GM12878 (cell line): ENCODE data around the gene FNIP1. TPM values are rescaled to one million over a fixed set of nuclear protein-coding genes. Genes with fewer than 3 reads are reported as not detected.

Experiments used
- CHD1 ChIP-seq: IDR thresholded peaks from 2 replicates; pipeline ENCODE4 v1.6.1; 2012; ENCODE audit warnings: low read depth, low read length, improper control_type of control experiment
- CREB1 ChIP-seq: IDR thresholded peaks from 2 replicates; pipeline ENCODE4 v1.6.1; 2012; ENCODE audit warnings: low read depth, mild to moderate bottlenecking, inconsistent platforms
- FOXK2 ChIP-seq: fragments of 450-650 bp; IDR thresholded peaks from 2 replicates; pipeline ENCODE4 v1.6.1; 2017; ENCODE audit warnings: mild to moderate bottlenecking, moderate library complexity
- JUND ChIP-seq: IDR thresholded peaks from 2 replicates; pipeline ENCODE4 v1.6.1; 2012; ENCODE audit warnings: low read depth, mild to moderate bottlenecking, low read length, improper control_type of control experiment, moderate library complexity
- MYC ChIP-seq: IDR thresholded peaks from 2 replicates; pipeline ENCODE4 v1.6.1; 2011; ENCODE audit warnings: mild to moderate bottlenecking, low read length, moderate library complexity, inconsistent platforms; ENCODE audit not compliant: insufficient read depth, insufficient replicate concordance, insufficient read length, severe bottlenecking
- NFYB ChIP-seq: IDR thresholded peaks from 2 replicates; pipeline ENCODE4 v1.6.1; 2011; ENCODE audit warnings: low read depth, mild to moderate bottlenecking, low read length, improper control_type of control experiment, moderate library complexity; ENCODE audit not compliant: insufficient read depth
- PML ChIP-seq: IDR thresholded peaks from 2 replicates; pipeline ENCODE4 v1.6.1; 2012; ENCODE audit warnings: low read length, inconsistent platforms
- RFX5 ChIP-seq: IDR thresholded peaks from 2 replicates; pipeline ENCODE4 v1.6.1; 2011; ENCODE audit warnings: low read depth, low read length, improper control_type of control experiment
- SIX5 ChIP-seq: IDR thresholded peaks from 2 replicates; pipeline ENCODE4 v1.6.1; 2011; ENCODE audit warnings: mild to moderate bottlenecking, low read depth, low read length, moderate library complexity; ENCODE audit not compliant: severe bottlenecking
- SMAD1 ChIP-seq: fragments of 450-650 bp; IDR thresholded peaks from 2 replicates; pipeline ENCODE4 v1.6.1; 2018; ENCODE audit warnings: mild to moderate bottlenecking, low read depth; ENCODE audit not compliant: partially characterized antibody
- SREBF2 ChIP-seq: IDR thresholded peaks from 2 replicates; pipeline ENCODE4 v1.6.1; 2012; ENCODE audit warnings: mild to moderate bottlenecking, low read length
- SUPT20H ChIP-seq: IDR thresholded peaks from 2 replicates; pipeline ENCODE4 v1.6.1; 2011; ENCODE audit warnings: low read depth, mild to moderate bottlenecking, low read length, moderate library complexity, borderline replicate concordance; ENCODE audit not compliant: control insufficient read depth
- ZNF274 ChIP-seq: IDR thresholded peaks from one replicate; pipeline ENCODE4 v1.8.0; 2011; ENCODE audit not compliant: insufficient read length, insufficient read depth
- polyA plus RNA-seq, 11 experiments: library from polyadenylated mRNA; depleted of rRNA in 4 of 11; unstranded in 6 of 11; stranded (reverse) in 5 of 11; fragments of >200 nt; fragmentation: Nextera tagmentation in 4 of 11; fragmentation: Illumina TruSeq in 1 of 11; extraction: Ambion mirVana in 4 of 11; extraction: Trizol in 1 of 11; gene quantifications; 1 replicate in 1 of 11; 2 replicates in 10 of 11; pipeline versions ENCODE4 v1.2.1 to v1.2.3, GENCODE V29; 2011 to 2016; ENCODE audit warnings: inconsistent platforms in 2 of 11, missing spikeins in 2 of 11, low read depth in 1 of 11
- total RNA-seq, 4 experiments: library from RNA; depleted of rRNA in 3 of 4; stranded (reverse); fragments of >200 nt in 3 of 4; fragmentation: Illumina TruSeq in 1 of 4; extraction: Trizol in 1 of 4; gene quantifications; 2 replicates each; pipeline versions ENCODE4 v1.2.1 to v1.2.3, GENCODE V29; 2013 to 2021
- TF ChIP-seq, protein P1 (sequence below): fragments of 450-650 bp; IDR thresholded peaks from 2 replicates; pipeline ENCODE4 v1.6.1; 2017; ENCODE audit warnings: mild to moderate bottlenecking
- TF ChIP-seq, protein P2 (sequence below): fragments of 150-350 bp; IDR thresholded peaks from 2 replicates; pipeline ENCODE4 v1.6.1; 2014; ENCODE audit warnings: mild to moderate bottlenecking, low read depth, low read length
- TF ChIP-seq, protein P3 (sequence below): fragments of 450-650 bp; IDR thresholded peaks from 2 replicates; pipeline ENCODE4 v1.6.1; 2017; ENCODE audit warnings: mild to moderate bottlenecking, moderate library complexity
- TF ChIP-seq, protein P4 (sequence below): IDR thresholded peaks from 2 replicates; pipeline ENCODE4 v1.6.1; 2012; ENCODE audit warnings: improper control_type of control experiment, low read depth, low read length; ENCODE audit not compliant: insufficient replicate concordance

Gene FNIP1
- total and polyA plus RNA-seq, 10 of the 15 experiments (the other 5 are each of a cell fraction or from before 2014, with no cell fraction given) = 4.3 to 18.0 (median 14.0) TPM

DNA sequence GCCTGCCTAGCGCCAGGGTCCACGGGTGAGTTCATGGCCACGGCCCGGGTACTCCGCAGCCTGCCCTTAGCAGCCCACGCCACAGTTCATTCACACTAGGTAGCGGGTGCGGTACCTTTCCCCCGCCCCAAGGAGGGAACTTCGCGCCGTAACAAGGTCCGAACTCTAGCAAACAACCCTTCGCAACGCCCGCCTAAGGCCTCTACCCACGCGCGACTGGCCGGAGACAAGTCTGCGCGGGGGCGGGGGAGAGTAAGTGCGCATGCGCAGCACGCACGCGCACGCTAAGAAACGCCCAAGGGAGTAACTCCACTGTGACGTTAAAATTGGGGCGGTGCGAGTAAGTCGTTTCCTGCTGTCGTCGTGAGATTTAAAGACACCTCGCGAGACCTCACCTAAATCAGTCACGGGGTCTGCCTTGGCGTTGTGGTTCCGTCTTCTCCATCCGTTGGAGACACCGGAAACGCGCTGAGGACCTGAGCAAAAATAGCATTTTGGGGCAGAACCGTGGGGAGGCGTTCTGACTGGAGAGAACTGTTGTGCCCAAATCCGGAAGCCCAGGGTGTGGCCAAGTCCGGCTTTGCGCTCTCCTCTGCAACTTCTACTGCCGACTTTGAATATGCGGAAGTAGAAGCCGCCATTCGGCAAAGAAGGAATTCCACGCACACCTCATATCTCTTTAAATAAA, 161.7 kb downstream of the FNIP1 start, which contains the start of gene RAPGEF6 (continued):
- TF ChIP-seq, protein P1, sequence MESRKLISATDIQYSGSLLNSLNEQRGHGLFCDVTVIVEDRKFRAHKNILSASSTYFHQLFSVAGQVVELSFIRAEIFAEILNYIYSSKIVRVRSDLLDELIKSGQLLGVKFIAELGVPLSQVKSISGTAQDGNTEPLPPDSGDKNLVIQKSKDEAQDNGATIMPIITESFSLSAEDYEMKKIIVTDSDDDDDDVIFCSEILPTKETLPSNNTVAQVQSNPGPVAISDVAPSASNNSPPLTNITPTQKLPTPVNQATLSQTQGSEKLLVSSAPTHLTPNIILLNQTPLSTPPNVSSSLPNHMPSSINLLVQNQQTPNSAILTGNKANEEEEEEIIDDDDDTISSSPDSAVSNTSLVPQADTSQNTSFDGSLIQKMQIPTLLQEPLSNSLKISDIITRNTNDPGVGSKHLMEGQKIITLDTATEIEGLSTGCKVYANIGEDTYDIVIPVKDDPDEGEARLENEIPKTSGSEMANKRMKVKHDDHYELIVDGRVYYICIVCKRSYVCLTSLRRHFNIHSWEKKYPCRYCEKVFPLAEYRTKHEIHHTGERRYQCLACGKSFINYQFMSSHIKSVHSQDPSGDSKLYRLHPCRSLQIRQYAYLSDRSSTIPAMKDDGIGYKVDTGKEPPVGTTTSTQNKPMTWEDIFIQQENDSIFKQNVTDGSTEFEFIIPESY = no peak
- no peak for TF ChIP-seq ZNF274
- TF ChIP-seq SUPT20H = no peak
- no peak for TF ChIP-seq SREBF2
- TF ChIP-seq, protein P2, sequence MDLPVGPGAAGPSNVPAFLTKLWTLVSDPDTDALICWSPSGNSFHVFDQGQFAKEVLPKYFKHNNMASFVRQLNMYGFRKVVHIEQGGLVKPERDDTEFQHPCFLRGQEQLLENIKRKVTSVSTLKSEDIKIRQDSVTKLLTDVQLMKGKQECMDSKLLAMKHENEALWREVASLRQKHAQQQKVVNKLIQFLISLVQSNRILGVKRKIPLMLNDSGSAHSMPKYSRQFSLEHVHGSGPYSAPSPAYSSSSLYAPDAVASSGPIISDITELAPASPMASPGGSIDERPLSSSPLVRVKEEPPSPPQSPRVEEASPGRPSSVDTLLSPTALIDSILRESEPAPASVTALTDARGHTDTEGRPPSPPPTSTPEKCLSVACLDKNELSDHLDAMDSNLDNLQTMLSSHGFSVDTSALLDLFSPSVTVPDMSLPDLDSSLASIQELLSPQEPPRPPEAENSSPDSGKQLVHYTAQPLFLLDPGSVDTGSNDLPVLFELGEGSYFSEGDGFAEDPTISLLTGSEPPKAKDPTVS = no peak
- no peak for TF ChIP-seq RFX5
- no peak for TF ChIP-seq FOXK2
- no peak for TF ChIP-seq SIX5
- no peak for TF ChIP-seq MYC
- TF ChIP-seq CHD1 = no peak
- peak; percentile 94 for TF ChIP-seq PML
- no peak for TF ChIP-seq NFYB
- peak; percentile 88 for TF ChIP-seq CREB1
- TF ChIP-seq, protein P3, sequence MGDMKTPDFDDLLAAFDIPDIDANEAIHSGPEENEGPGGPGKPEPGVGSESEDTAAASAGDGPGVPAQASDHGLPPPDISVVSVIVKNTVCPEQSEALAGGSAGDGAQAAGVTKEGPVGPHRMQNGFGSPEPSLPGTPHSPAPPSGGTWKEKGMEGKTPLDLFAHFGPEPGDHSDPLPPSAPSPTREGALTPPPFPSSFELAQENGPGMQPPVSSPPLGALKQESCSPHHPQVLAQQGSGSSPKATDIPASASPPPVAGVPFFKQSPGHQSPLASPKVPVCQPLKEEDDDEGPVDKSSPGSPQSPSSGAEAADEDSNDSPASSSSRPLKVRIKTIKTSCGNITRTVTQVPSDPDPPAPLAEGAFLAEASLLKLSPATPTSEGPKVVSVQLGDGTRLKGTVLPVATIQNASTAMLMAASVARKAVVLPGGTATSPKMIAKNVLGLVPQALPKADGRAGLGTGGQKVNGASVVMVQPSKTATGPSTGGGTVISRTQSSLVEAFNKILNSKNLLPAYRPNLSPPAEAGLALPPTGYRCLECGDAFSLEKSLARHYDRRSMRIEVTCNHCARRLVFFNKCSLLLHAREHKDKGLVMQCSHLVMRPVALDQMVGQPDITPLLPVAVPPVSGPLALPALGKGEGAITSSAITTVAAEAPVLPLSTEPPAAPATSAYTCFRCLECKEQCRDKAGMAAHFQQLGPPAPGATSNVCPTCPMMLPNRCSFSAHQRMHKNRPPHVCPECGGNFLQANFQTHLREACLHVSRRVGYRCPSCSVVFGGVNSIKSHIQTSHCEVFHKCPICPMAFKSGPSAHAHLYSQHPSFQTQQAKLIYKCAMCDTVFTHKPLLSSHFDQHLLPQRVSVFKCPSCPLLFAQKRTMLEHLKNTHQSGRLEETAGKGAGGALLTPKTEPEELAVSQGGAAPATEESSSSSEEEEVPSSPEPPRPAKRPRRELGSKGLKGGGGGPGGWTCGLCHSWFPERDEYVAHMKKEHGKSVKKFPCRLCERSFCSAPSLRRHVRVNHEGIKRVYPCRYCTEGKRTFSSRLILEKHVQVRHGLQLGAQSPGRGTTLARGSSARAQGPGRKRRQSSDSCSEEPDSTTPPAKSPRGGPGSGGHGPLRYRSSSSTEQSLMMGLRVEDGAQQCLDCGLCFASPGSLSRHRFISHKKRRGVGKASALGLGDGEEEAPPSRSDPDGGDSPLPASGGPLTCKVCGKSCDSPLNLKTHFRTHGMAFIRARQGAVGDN = peak; percentile 50
- TF ChIP-seq, protein P4, sequence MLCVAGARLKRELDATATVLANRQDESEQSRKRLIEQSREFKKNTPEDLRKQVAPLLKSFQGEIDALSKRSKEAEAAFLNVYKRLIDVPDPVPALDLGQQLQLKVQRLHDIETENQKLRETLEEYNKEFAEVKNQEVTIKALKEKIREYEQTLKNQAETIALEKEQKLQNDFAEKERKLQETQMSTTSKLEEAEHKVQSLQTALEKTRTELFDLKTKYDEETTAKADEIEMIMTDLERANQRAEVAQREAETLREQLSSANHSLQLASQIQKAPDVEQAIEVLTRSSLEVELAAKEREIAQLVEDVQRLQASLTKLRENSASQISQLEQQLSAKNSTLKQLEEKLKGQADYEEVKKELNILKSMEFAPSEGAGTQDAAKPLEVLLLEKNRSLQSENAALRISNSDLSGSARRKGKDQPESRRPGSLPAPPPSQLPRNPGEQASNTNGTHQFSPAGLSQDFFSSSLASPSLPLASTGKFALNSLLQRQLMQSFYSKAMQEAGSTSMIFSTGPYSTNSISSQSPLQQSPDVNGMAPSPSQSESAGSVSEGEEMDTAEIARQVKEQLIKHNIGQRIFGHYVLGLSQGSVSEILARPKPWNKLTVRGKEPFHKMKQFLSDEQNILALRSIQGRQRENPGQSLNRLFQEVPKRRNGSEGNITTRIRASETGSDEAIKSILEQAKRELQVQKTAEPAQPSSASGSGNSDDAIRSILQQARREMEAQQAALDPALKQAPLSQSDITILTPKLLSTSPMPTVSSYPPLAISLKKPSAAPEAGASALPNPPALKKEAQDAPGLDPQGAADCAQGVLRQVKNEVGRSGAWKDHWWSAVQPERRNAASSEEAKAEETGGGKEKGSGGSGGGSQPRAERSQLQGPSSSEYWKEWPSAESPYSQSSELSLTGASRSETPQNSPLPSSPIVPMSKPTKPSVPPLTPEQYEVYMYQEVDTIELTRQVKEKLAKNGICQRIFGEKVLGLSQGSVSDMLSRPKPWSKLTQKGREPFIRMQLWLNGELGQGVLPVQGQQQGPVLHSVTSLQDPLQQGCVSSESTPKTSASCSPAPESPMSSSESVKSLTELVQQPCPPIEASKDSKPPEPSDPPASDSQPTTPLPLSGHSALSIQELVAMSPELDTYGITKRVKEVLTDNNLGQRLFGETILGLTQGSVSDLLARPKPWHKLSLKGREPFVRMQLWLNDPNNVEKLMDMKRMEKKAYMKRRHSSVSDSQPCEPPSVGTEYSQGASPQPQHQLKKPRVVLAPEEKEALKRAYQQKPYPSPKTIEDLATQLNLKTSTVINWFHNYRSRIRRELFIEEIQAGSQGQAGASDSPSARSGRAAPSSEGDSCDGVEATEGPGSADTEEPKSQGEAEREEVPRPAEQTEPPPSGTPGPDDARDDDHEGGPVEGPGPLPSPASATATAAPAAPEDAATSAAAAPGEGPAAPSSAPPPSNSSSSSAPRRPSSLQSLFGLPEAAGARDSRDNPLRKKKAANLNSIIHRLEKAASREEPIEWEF = no peak
- TF ChIP-seq JUND = 0 out of 2 replicates have a peak, but pooled peaks have one; percentile 11
- no peak for TF ChIP-seq SMAD1
